Medulla oblongata (tissue), 1 donor: ENCODE measurements around the gene FKBP7.
"Not testable (repeated sequence)": the region's sequence is repeated elsewhere in the genome, so short reads cannot be mapped to it uniquely, and the experiment has no call there.

Source experiments
- DNase-seq: peaks from one replicate; pipeline ENCODE4 v3.0.0-alpha.2; 2015; ENCODE audit errors: extremely low spot score

The FKBP7 gene

DNA sequence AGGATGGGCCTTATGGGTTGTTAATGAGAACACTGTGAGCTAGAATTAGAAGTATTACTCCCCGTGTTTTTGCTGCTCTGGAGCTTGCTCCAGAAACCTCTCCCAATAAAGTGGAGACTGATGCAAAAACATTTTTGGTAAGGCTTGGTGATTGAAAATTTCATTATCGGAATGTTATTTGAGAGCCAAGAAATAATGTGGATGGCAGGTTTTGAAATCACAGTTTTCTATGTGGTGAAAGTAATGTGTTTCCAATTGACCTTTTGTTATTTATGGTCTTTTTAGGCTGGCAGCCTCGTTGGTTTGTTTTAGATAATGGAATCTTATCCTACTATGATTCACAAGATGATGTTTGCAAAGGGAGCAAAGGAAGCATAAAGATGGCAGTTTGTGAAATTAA, 7.0 kb upstream of the FKBP7 start:
- no peak for DNase-seq

DNA sequence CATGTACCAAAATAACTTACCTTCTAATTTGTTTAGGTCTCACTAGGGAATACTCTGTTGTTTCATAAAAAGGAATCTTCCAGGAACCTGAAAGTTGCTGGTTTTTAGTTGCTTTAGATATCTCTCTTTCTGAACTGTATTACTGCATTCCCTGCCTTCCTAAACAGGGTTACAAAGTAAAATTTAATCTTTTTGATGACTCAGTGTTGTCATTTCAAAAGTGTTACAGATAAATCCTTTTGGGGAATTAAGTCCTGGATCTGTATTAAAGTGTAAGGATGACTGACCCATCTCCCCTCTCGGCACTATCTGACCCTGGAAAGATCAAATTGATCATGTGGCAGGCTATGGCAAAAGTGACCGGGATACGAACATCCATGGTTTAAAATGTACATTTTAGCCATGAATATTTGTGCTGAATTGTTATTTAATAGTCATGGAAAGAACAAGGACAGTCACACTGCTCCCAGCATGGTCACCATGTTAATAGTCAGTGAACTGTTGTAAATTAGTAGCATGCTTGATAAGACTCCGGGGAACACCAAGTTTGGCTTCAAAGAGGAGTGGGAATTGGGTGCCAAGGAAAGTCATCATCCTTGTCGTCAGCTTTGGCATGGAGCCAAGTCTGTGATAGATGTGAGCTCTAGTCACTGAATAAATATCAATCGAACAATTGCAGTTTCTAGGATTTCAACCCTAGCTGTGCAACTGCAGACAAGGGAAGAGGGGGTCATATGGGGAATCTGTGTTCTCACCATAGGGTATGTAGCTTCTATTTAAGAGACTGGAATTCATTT, 6.0 kb upstream of the FKBP7 start:
- peak; percentile 62 for DNase-seq

DNA sequence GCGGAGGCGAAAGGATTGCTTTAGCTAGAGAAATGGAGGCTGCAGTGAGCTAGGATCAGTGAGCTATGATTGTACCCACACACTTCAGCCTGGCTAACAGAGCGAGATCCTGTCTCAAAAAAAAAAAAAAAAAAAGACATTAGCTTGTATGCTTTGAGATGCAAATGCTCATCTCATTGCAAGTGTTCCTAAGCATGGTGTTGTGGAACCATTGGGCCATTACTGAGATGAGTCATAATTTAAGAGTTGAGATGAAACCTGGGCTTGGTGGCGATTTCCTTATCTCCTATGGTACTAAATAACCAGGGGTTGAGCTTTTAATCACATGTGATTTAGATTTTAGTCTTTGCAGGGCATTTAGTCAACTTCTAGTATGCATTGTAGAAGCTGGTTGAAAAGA, 4.0 kb upstream of the FKBP7 start:
- no peak for DNase-seq

DNA sequence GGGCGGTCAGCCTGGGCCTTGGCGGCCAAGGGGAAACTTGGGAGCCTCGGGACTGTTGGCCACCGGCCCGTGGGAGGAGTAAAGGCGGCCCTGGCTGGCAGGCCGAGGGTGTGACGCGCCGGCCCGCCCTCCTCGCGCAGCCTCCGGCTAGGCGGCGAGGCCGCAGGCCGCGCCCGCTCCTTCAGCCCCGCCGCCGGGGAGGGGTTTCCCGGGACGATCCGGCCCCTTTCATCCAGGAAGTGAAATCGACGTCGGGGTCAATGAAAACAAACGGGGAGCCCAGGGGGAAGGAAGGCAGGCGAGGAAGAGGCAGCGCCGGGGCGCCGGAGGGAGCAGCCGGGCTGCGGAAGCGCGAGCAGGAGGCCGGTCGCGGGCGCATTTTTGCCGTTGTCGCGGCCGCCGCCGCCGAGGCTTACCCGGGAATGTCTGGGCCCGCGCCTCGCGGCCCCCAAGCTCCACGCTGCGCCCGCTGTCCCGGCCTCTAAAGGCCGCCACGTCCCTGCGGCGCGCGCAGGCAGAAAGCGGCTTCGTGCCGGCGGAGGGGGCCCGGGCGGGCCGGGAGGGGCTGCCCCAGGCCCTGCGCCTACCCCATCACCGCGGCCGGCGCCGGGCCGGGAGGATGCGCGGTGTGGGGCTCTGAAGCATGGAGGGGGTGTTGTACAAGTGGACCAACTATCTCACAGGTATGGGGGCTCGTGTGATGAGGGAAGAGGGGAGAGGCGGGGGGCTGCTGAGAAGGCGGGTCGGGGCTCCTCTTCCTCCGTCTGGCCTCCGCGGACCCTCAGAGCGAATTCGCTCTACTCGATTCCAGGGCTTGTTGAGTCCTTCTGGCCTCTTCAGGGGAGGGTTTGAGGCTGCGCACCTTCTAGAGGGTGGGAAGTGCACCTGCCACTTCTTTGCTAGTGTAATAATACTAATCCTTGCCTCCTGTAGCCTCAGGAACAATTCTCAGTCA, 2.1 kb upstream of the FKBP7 start, which contains the start of gene PLEKHA3:
Gene PLEKHA3, plus strand, starts transcription at position 231 of the 955 bp plus-strand sequence. Its CDS starts 413 bp downstream, at position 644.
- peak; percentile 98 for DNase-seq

DNA sequence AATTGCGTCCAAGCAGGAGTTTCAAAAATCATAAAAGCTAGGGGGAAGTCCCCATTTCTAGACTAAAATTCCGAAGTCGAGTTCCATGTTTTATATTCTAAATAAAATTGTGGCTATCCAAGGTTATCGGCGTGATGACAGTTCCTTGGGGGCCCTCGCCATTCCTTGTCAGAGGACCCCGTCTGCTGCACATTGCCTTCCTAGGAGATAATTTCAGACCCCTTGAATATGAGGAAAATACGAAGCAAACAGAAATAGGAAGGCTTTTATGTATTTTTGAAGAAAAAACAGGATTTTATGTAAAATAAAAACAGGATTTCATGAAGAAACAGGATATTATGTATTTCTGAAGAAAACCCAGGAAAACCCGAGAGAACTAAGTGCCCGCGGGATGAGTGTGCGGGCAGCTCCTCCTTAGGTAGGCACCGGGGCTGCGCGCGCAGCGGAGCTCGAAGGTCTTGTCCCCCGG, 1.4 kb upstream of the FKBP7 start:
- no peak for DNase-seq

DNA sequence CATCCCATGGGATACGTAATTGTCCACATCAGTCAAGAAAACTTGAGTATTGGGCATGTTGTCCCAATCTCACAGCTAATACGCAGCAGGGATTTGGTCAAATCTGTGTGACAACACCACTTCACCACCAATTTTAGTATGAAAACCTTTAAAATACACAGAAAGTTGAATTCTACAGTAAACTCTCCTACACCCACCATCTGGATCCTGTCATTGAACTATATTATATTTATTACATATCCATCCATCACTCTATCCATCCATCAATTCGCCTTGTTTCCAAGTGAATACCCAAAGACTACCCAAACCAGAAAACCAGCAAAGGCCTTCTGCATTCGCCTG, 846 bp upstream of the FKBP7 start:
- DNase-seq, result no peak

DNA sequence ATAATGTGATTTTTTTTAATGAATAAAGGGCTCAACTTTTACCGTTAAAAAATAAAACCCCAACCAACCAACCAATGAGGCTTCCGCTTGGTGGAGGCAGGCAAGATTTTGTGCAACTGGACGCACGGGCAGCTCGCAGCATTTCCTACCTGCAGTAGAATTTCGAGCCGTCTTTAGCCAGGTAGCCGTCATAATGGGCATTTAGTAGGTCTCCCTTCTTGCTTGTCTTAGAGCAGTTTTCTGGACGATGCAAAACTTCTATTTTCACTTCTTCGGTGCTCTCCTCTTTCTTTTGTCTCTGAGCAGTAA, 316 bp downstream of the FKBP7 start:
- DNase-seq, result no peak

DNA sequence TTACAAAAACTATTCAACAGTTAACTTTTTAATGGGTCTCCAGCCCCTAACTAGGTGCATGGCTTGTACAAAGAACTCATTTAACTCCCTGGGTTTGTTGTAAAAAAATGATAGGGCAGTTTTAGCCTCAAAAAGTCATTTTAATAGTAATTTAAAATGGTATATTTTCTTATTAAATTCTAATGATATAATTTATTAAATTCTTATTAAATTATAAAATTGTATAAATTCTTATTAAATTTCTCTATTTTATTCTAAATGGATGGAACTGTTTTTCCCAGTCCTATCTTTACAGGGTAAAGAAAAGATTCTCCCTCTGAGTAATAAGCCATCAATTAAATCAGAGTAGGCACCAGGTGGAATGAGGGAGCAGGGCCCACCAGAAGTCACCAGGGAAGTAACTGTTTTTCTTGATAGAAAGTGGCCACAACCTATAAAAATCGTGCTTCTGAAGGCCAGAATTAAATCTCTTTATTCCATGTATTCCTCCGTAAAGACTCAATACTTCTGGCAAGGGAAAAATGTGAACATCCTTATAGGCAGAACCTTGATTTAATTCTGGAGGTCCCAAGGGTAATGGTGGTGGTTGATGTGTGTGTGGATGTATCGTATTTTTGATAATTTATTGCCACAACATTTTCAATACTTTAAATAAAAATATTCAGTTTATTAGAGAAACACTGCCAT, 814 bp downstream of the FKBP7 start:
- peak; percentile 29 for DNase-seq

DNA sequence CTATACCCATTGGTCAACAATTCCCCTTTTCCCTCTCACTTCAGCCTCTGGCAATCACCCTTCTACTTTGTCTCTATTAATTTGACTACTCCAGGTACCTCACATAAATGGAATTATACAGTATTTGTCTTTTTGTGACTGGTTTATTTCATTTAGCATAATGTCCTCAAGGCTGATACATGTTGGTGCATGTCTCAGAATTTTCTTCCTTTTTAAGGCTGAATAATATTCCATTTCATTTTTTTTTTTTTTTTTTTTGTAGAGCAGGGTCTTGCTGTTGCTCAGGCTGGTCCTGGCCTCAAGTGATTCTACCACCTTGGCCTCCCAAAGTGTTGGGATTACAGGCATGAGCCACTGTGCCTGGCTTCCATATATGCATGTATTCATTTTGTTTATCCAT, 1.9 kb downstream of the FKBP7 start:
- DNase-seq, result no peak

DNA sequence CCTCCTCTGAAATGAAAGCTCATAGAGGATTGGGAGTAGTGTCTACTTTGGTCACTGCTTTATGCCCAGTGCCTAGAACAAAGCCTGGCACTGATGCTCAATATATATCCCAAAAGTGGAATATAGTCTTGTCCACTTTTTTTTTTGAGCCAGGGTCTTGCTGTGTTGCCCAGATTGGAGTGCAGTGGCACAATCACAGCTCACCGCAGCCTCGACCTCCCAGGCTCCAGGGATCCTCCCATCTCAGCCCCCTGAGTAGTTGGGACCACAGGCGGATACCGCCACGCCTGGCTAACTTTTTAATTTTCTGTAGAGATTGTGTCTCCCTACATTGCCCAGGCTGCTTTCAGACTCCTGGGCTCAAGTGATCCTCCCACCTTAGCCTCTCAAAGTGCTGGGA, 3.8 kb downstream of the FKBP7 start:
- no peak for DNase-seq

DNA sequence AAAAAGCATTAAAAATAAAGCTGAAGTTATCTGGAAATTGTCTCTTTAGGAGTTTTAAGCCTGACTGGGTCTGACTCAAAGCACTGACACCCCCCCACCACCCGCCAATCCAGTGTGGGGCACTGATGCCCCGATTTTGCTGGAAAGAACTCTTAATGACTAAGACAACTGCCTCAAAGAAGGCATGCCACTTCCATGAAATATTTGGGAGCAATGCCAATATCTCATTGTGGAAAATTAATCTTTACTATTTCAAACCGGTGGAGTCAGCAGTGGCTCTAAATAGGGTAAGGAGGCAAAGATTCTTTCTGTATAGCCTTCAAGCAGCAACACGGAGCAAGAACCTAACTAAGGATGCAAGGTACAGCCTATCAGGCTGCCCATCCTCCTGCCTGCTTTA, 4.5 kb downstream of the FKBP7 start:
- no peak for DNase-seq

DNA sequence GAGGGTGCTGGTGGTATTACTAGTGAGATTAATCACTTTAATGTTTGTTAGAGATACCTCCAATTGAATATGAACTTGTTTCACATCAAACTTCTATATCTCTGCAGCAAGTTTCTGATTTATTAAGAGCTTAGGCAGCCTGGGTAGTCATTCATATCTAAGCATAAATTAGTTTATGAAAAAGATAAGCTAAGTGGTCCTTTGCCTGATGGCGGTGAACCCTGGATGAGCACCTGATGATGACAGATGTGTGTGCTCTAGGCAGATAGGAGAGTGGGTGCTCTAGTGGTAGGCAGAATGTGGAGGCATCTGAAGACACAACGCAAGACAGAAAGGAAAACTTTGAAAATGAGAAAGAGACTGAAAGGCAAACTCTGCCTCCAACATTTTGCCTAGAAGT, 5.0 kb downstream of the FKBP7 start:
- DNase-seq, result no peak

DNA sequence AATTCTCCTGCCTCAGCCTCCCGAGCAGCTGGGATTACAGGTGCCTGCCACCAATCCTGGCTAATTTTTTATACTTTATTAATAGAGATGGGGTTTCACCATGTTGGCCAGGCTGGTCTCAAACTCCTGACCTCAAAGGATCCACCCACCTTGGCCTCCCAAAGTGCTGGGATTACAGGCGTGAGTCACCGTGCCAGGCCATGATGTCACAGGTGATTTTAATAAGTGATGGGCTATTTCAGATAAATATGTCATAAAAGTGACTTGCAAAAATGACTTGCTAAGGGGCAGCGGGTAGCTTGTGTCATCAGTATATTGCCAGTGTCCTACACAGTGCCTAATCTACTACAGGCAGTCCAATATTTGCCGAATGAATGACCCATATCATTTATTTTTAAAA, 7.1 kb downstream of the FKBP7 start:
- not testable (repeated sequence) for DNase-seq

DNA sequence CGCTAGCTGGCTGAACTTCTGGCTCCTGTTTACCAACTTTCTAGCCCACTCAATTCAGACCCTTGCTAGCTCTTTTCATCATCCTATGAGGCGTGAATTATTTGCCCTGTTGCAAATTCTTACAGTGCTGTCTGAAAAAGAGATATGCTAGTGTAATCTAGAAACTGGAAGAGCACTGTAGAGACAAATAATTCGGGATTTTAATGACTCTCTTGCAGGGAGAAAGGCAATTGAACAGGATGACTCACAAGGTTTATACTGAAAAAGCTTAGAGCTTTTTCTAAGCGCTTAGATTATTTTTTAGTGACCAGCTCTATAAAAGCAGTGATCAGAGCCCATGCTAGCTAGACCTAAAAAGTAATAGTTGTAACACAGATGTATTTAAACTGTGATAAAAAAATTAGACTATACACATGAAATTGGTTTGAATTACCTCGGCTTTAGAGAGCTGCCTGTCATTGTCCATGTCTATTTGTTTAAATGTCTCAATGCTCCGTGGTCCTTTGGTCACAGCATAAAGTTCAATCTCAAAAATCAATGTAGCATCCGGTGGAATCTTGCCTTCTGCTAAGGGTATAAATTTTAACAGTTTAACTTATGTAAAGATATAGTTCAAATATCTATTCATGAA, 9.1 kb downstream of the FKBP7 start:
- DNase-seq, result no peak

DNA sequence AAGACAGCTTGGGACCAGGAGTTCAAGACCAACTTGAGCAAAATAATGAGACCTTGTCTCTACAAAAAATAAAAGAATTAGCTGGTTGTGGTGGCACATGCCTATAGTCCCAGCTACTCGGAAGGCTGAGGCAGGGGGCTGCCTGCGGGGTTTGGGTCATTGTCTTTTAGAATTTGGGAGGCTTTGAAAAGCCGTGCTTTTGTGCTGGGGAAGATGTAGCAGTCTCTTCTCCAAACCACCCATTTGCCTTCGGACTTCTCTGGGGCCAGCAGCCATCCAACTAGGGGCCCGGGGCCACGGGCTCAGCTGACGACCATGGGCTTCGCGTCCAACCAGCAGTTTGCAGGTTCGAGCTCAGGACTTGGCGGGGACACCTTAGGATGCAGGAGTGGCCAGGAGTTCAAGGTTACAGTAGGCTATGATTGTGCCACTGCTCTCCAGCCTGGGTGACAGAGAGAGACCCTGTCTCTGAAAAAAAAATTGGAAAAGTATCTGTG, 21.0 kb downstream of the FKBP7 start:
- DNase-seq, result no peak

DNA sequence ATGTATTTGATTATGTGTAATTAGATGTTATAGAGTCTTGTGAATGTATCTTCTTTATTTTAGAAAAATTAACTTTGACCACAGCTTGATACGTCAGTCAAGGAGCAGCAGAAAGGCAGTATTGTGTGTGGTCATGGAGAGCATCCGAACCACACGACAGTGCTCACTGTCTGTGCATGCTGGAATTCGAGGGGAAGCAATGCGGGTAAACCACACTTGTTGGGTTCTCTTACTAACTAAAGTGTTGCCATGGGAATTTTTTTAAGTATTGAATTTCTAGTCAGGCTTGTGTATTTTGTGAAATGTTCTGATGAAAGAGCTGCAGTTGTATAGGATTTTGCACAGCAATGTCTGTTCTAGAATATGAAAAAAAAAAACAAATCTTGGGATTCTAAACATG, 22.5 kb downstream of the FKBP7 start:
- DNase-seq, result peak; percentile 23

DNA sequence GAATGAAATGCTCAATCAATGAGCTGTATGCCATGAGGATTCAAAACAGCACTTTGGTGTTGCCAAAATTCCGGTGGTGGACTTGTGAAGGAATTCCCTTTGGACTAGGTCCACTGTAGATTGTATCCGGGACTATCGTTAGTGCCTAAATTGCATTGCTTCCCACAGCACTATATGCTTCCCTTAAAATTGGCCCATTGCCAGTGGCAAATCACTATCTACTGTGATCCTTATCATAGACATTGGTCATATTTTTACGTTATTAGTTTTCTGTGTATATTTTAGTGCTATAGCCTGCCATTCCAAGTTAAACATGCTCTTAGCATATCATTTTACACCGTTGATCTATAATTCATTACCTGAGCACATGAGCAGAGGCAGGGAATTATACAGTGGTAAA, 25.5 kb downstream of the FKBP7 start:
- DNase-seq, result no peak

DNA sequence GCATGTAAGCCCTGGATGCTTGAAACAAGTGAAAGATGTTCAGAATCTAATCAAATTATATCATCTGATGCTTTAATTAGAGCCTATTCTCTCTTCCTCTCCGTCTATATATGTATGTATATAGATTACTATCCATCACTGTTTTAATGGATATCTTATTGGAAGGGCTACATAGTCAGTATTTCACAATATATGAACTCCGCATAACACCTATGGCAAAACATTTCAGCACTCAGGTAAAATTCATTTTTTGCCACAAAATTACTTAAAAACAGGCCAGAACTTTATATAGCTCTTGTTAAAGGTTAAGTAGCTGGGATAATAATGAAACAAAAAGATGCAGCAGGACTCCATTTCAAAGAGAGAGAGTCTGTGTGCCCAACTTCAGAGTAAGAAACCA, 26.1 kb downstream of the FKBP7 start:
- DNase-seq, result no peak

DNA sequence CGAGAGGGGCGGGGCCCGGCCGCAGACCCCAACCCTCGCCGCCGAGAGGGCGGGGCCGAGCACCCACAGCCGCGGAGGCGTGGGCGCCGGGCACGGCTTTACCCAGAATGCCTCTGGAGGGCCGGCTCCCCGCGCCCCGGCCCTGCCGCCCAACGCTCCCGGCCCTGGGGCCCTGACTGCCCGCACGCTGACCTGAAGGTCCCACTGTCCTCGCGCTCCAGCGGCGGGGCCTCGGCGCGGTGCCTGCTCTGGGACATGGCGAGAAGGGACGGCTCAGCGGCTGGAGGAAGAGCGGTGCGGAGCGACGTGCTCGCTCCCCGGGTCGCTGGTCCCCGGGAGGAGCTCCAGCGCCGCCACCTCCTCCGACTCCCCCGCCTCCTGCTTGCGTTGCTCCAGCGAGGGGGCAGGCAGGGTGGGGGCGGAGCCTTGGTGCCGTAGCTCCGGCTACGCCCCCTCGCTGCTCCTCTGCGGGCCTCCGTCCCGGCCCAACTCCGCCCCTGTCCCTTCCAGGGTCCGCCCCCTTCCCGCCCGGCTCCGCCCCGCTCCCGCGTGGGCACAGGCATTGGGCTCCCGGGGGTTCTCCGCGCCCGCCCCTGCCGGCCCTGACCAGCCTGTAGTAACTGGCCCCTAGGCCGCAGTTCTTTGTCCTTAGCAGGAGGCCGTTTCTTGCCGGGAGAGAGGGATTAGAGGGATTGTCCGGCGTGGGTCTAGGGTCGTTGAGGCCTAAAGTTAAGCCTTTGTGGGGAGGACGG, 27.4 kb downstream of the FKBP7 start, which contains the start of the genes PJVK and PRKRA:
Gene PJVK, plus strand, starts transcription at position 605 of the 752 bp plus-strand sequence. CDS start 2,032 bp downstream, outside the sequence.
Gene PRKRA, minus strand, starts transcription at position 402 of the 752 bp plus-strand sequence. Its CDS starts 145 bp downstream, at position 257.
- DNase-seq, result peak; percentile 99

DNA sequence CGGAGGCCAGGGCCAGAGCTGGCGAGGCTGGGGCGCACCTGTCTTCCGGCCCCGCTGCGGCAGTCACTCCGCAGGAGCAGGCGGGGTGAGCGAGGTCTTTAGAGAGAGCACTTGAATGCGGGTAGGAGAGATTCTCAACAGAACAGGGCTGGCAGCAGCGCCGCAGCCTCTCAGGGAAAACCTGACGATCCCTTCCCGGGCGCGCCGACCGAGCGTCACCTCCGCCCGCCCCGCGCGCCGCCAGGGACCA, 28.0 kb downstream of the FKBP7 start:
- DNase-seq, result no peak
